HG03520 (cell line): ENCODE measurements around the gene AACS.
"Not testable (repeated sequence)": the region's sequence is repeated elsewhere in the genome, so short reads cannot be mapped to it uniquely, and the experiment has no call there.

Experiments
- ATAC-seq: cut with Tn5 transposase; IDR thresholded peaks from one replicate; pipeline ENCODE4 v1.9.1; 2021; ENCODE audit warnings: mild to moderate bottlenecking, moderate library complexity; ENCODE audit not compliant: unreplicated experiment

The AACS gene

GRCh38 chr12:125065021-125065918 lies at the start of gene AACS:
Gene AACS, plus strand, starts transcription at chr12:125065435. Its CDS starts 150 bp downstream, at chr12:125065585.
- ATAC-seq: peak; percentile 87

- no peak for ATAC-seq
Measured at GRCh38 chr12:125015680-125016310, 49.4 kb upstream of the AACS start.

GRCh38 chr12:125017801-125018200 lies 47.4 kb upstream of the AACS start:
- ATAC-seq: no peak

GRCh38 chr12:125018356-125018755 lies 46.9 kb upstream of the AACS start:
- no peak for ATAC-seq

- ATAC-seq: no peak
Measured at GRCh38 chr12:125021096-125021495, 44.1 kb upstream of the AACS start.

GRCh38 chr12:125021771-125022170 lies 43.5 kb upstream of the AACS start:
- ATAC-seq: no peak

- ATAC-seq: no peak
Measured at GRCh38 chr12:125023065-125023464, 42.2 kb upstream of the AACS start.

GRCh38 chr12:125024949-125025563 lies 40.2 kb upstream of the AACS start:
- no peak for ATAC-seq

GRCh38 chr12:125025606-125026235 lies 39.5 kb upstream of the AACS start:
- ATAC-seq: no peak

GRCh38 chr12:125028106-125028505 lies 37.1 kb upstream of the AACS start:
- ATAC-seq: no peak

- no peak for ATAC-seq
Measured at GRCh38 chr12:125029761-125030358, 35.4 kb upstream of the AACS start.

GRCh38 chr12:125031471-125031870 lies 33.8 kb upstream of the AACS start:
- ATAC-seq: not testable (repeated sequence)

GRCh38 chr12:125032466-125033152 lies 32.6 kb upstream of the AACS start:
- no peak for ATAC-seq

- ATAC-seq: no peak
Measured at GRCh38 chr12:125033288-125033687, 31.9 kb upstream of the AACS start.

GRCh38 chr12:125038976-125039625 lies 26.1 kb upstream of the AACS start:
- no peak for ATAC-seq

GRCh38 chr12:125049093-125049458 lies 16.2 kb upstream of the AACS start:
- ATAC-seq: no peak

- no peak for ATAC-seq
Measured at GRCh38 chr12:125050446-125050845, 14.8 kb upstream of the AACS start.

GRCh38 chr12:125050868-125051267 lies 14.4 kb upstream of the AACS start:
- no peak for ATAC-seq

GRCh38 chr12:125053821-125054220 lies 11.4 kb upstream of the AACS start:
- ATAC-seq: no peak

- ATAC-seq: no peak
Measured at GRCh38 chr12:125055591-125055990, 9.6 kb upstream of the AACS start.
